B cell (primary cell): Measurements from ENCODE around the gene BAK1. TPM values are rescaled to one million over a fixed set of nuclear protein-coding genes. Genes with fewer than 3 reads are reported as not detected.

Source experiments
- ATAC-seq: fragments of 200-7000 bp; cut with Tn5 transposase; one replicate; pipeline ENCODE4 v1.10.0; 2021; ENCODE audit warnings: low read depth, mild to moderate bottlenecking, moderate number of reproducible peaks, moderate library complexity
- CTCF ChIA-PET: fragments of 350-600 bp; sonication (Branson Sonifier 250); formaldehyde crosslinking; loops from one replicate; lab custom pipeline; 2021; ENCODE audit warnings: antibody characterized with exemption, inconsistent platforms; lab: Charles Lee
- POLR2A ChIA-PET: fragments of 350-600 bp; sonication (Branson Sonifier 250); formaldehyde crosslinking; loops from one replicate; lab custom pipeline; 2021; ENCODE audit warnings: antibody characterized with exemption; lab: Charles Lee
- DNase-seq: peaks from one replicate; pipeline ENCODE4 v3.0.0; 2013
- H2AFZ ChIP-seq: 2 replicates; pipeline ENCODE4 v1.6.1; 2012; ENCODE audit warnings: mild to moderate bottlenecking, low read depth, low read length; ENCODE audit not compliant: insufficient read depth, poor library complexity, severe bottlenecking
- H3K27ac ChIP-seq, 2 donors: 1 replicate in 1 of 2; 2 replicates in 1 of 2; pipeline ENCODE4 v1.5.1; 2012 to 2013; ENCODE audit warnings: low read length in 2 of 2, mild to moderate bottlenecking in 2 of 2, moderate library complexity in 1 of 2
- H3K27me3 ChIP-seq, 4 experiments: fragments of 200-600 bp in 1 of 4; sonication (generic) in 1 of 4; replicated peaks in 1 of 4; 1 replicate in 2 of 4; 2 replicates in 2 of 4; pipeline versions ENCODE4 v1.6.1 to v1.7.0; 2013 to 2016; ENCODE audit warnings: low read length in 3 of 4, mild to moderate bottlenecking in 2 of 4, mixed read lengths in 1 of 4, moderate library complexity in 1 of 4; ENCODE audit not compliant: insufficient read depth in 4 of 4, control insufficient read depth in 3 of 4; ENCODE audit errors: control extremely low read depth in 1 of 4
- H3K36me3 ChIP-seq, 2 experiments: replicated peaks in 1 of 2; 1 replicate in 1 of 2; 2 replicates in 1 of 2; pipeline versions ENCODE4 v1.6.1 to v1.7.1; 2013; ENCODE audit warnings: low read length in 1 of 2; ENCODE audit not compliant: insufficient read depth in 2 of 2, control insufficient read depth in 1 of 2; ENCODE audit errors: control extremely low read depth in 1 of 2, extremely low read depth in 1 of 2
- H3K4me1 ChIP-seq, 2 donors: fragments of 200-600 bp in 1 of 2; sonication (generic) in 1 of 2; 1 replicate in 1 of 2; 2 replicates in 1 of 2; pipeline versions ENCODE4 v1.5.1 to v1.6.1; 2013 to 2017; ENCODE audit warnings: low read length in 2 of 2; ENCODE audit not compliant: control insufficient read depth in 2 of 2, insufficient read depth in 2 of 2
- H3K4me2 ChIP-seq: replicated peaks from 2 replicates; pipeline ENCODE3; 2012; ENCODE audit warnings: mild to moderate bottlenecking, low read depth, low read length; ENCODE audit not compliant: poor library complexity, severe bottlenecking
- H3K4me3 ChIP-seq, 5 experiments: fragments of 200-600 bp in 1 of 5; sonication (generic) in 1 of 5; 1 replicate in 3 of 5; 2 replicates in 2 of 5; pipeline versions ENCODE4 v1.5.1 to v1.7.0; 2011 to 2016; ENCODE audit warnings: low read length in 4 of 5, mild to moderate bottlenecking in 4 of 5, low read depth in 2 of 5, control low read depth in 1 of 5, moderate library complexity in 1 of 5; ENCODE audit not compliant: insufficient read depth in 1 of 5; ENCODE audit errors: control extremely low read depth in 1 of 5, extremely low read depth in 1 of 5
- H3K79me2 ChIP-seq: fragments of 200-600 bp; sonication (generic); one replicate; pipeline ENCODE4 v1.6.0; 2016; ENCODE audit warnings: low read length; ENCODE audit not compliant: control insufficient read depth, insufficient read depth
- H3K9ac ChIP-seq: fragments of 200-600 bp; sonication (generic); 2 replicates; pipeline ENCODE4 v1.6.1; 2017; ENCODE audit warnings: mild to moderate bottlenecking, low read length, moderate library complexity
- H3K9me3 ChIP-seq, 3 donors: one replicate each; pipeline versions ENCODE4 v1.6.1 to v1.7.1; 2013; ENCODE audit warnings: low read length in 2 of 3; ENCODE audit not compliant: control insufficient read depth in 2 of 3, insufficient read depth in 1 of 3; ENCODE audit errors: control extremely low read depth in 1 of 3
- H4K20me1 ChIP-seq: 2 replicates; pipeline ENCODE4 v1.6.0; 2012; ENCODE audit warnings: mild to moderate bottlenecking, low read length; ENCODE audit not compliant: insufficient read depth, control insufficient read depth, poor library complexity, severe bottlenecking
- H3K27ac Mint-ChIP-seq: one replicate; pipeline ENCODE4 v1.8.0; 2021; ENCODE audit warnings: mixed read lengths
- H3K27me3 Mint-ChIP-seq: one replicate; pipeline ENCODE4 v1.8.0; 2021; ENCODE audit warnings: mixed read lengths
- H3K4me1 Mint-ChIP-seq: one replicate; pipeline ENCODE4 v1.8.0; 2021; ENCODE audit warnings: mixed read lengths
- H3K4me3 Mint-ChIP-seq: one replicate; pipeline ENCODE4 v1.8.0; 2021; ENCODE audit warnings: mixed read lengths
- H3K9me3 Mint-ChIP-seq: one replicate; pipeline ENCODE4 v1.8.0; 2022; ENCODE audit warnings: mixed read lengths; ENCODE audit not compliant: insufficient read depth
- EZH2 ChIP-seq: IDR thresholded peaks from 2 replicates; pipeline ENCODE4 v1.6.1; 2012; ENCODE audit warnings: borderline replicate concordance, low read depth, mild to moderate bottlenecking, moderate library complexity, low read length; ENCODE audit not compliant: insufficient read depth, poor library complexity, severe bottlenecking
- WGBS: methylation state at CpG from one replicate; pipeline ENCODE4 v1.1.5; 2013; ENCODE audit warnings: missing lambda C conversion rate; ENCODE audit not compliant: insufficient coverage; 5-methylcytosine and 5-hydroxymethylcytosine counted together
- intact Hi-C: fragments of 100-400 bp; cut with micrococcal nuclease; formaldehyde crosslinking; loops from one replicate; pipeline ENCODE4 v1.10.0; 2022
- polyA minus RNA-seq: library from RNA; depleted of rRNA, polyadenylated mRNA; stranded (reverse); fragments of >200 nt; gene quantifications from 2 replicates; pipeline ENCODE4 v1.2.3, GENCODE V29; 2012
- polyA plus RNA-seq: library from polyadenylated mRNA; depleted of rRNA; stranded (reverse); fragments of >200 nt; gene quantifications from 2 replicates; pipeline ENCODE4 v1.2.3, GENCODE V29; 2012
- total RNA-seq, 2 donors: library from RNA; stranded (reverse); fragments of 120-200 nt in 1 of 2; gene quantifications; 1 replicate in 1 of 2; 2 replicates in 1 of 2; pipeline versions ENCODE4 v1.2.3 to v1.2.4, GENCODE V29; 2013 to 2022
- TF ChIP-seq, protein P1 (sequence below): fragments of 200-600 bp; IDR thresholded peaks from one replicate; pipeline ENCODE4 v1.8.0; 2022; ENCODE audit warnings: antibody characterized with exemption, mild to moderate bottlenecking

The BAK1 gene
- total RNA-seq (22.6 and 23.3 TPM in 2 replicates), polyA plus RNA-seq (34.3 and 39.1 TPM in 2 replicates), polyA minus RNA-seq (13.5 and 20.3 TPM in 2 replicates)
- 9.0 TPM for total RNA-seq (2013)

DNA sequence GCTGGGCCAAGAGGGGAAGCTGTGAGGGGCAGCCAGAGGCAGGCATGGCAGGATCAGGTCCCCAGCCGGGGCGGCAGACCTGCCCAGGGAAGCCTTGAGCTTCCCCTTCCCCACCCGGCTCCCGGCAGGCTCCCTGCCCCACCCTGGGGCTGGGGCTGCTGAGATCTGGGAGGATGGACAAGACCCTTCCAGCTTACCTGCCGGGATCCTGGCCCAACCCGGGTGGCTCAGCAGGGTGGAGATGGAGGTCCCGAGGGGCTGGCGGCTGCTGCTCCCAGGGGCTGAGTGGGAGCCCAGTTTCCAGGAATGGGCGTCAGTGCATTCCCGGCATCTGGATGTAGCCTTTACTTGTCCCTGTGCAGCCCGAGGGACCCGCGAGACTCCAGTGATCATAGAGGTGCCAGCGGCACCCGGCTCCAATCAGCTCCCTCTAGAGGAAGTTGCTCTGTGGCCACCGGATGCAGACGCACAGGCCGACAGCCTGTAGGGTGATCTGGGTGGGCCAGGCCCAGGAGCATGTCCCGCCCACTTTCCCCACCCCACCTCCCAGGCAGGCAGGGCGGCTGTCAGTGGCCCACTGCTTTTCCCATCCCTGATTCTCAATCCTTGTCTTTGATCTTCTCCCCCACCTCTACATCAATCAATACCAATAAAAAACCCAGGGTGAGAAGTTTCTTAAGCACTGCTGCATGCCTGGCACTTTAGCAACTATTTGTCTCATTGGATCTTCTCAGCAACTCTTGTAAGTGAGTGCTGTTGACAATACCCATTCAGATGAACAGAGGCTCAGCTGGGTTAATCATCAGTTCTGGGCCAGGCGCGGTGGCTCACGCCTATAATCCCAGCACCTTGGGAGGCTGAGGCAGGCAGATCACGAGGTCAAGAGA lies at the start of gene BAK1:
Gene BAK1 (minus strand): TSS at position 449 of the 887 bp plus-strand sequence. CDS start 2,672 bp downstream, outside the sequence.
- Mint-ChIP-seq H3K4me1 (peaks cover 35% of the 10 kb centered on the region), H3K4me3 (peak within 1 kb of the TSS; percentile 95), H3K9me3 (no peaks in the 10 kb centered on the region), H3K27me3 (no peaks in the 10 kb centered on the region), H3K27ac (peak within 1 kb of the TSS; percentile 95)
- no peaks in the 10 kb centered on the region for H3K27me3 ChIP-seq
- H3K36me3 ChIP-seq, result peaks cover 0 to 25% of the 10 kb centered on the region in 2 experiments
- 0% methylated on average over 13 of the region's 24 CpGs for WGBS
- H3K4me2 ChIP-seq, result peak within 1 kb of the TSS; percentile 77
- peak within 1 kb of the TSS; percentile 79 for H2AFZ ChIP-seq
- peak within 1 kb of the TSS; percentile 65 to 87 (median 71) for H3K4me3 ChIP-seq
- peaks cover 35% of the 10 kb centered on the region for H3K79me2 ChIP-seq
- H4K20me1 ChIP-seq, result peaks cover 7% of the 10 kb centered on the region
- peak within 1 kb of the TSS; percentile 89 for H3K9ac ChIP-seq
- POLR2A ChIA-PET, result interaction anchor here (0.6 to 2.7 kb wide), 6 partner anchors 9 to 263 kb away, joined by 3 to 17 read pairs (median 4); partner anchors contain the start of genes CUTA, ITPR3 and PHF1
- peaks cover 23 to 39% of the 10 kb centered on the region in 2 donors for H3K4me1 ChIP-seq
- DNase-seq, result peak; percentile 89
- TF ChIP-seq, protein P1, sequence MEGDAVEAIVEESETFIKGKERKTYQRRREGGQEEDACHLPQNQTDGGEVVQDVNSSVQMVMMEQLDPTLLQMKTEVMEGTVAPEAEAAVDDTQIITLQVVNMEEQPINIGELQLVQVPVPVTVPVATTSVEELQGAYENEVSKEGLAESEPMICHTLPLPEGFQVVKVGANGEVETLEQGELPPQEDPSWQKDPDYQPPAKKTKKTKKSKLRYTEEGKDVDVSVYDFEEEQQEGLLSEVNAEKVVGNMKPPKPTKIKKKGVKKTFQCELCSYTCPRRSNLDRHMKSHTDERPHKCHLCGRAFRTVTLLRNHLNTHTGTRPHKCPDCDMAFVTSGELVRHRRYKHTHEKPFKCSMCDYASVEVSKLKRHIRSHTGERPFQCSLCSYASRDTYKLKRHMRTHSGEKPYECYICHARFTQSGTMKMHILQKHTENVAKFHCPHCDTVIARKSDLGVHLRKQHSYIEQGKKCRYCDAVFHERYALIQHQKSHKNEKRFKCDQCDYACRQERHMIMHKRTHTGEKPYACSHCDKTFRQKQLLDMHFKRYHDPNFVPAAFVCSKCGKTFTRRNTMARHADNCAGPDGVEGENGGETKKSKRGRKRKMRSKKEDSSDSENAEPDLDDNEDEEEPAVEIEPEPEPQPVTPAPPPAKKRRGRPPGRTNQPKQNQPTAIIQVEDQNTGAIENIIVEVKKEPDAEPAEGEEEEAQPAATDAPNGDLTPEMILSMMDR, result peak; percentile 56
- no peak for TF ChIP-seq EZH2
- H3K9me3 ChIP-seq, result no peaks in the 10 kb centered on the region
- CTCF ChIA-PET, result interaction anchor here (0.9 to 15.7 kb wide), 14 partner anchors 9 to 190 kb away, joined by 3 to 213 read pairs (median 4); partner anchors contain the start of genes ITPR3, UQCC2 and ZBTB9
- peak; percentile 98 for ATAC-seq
- peak within 1 kb of the TSS; percentile 73 to 89 for H3K27ac ChIP-seq
- intact Hi-C loops, result loop anchor here (1.0 to 5.0 kb wide), 3 partner anchors 9 to 308 kb away; partner anchors contain the start of genes RPS18, VPS52 and ZBTB9
